GM21360 (cell line): ENCODE measurements around the gene TRIM67.
"Not testable (repeated sequence)": the region's sequence is repeated elsewhere in the genome, so short reads cannot be mapped to it uniquely, and the experiment has no call there.

ENCODE experiments used
- ATAC-seq: cut with Tn5 transposase; IDR thresholded peaks from one replicate; pipeline ENCODE4 v1.9.1; 2021; ENCODE audit warnings: mild to moderate bottlenecking, moderate library complexity; ENCODE audit not compliant: unreplicated experiment

Gene TRIM67

DNA sequence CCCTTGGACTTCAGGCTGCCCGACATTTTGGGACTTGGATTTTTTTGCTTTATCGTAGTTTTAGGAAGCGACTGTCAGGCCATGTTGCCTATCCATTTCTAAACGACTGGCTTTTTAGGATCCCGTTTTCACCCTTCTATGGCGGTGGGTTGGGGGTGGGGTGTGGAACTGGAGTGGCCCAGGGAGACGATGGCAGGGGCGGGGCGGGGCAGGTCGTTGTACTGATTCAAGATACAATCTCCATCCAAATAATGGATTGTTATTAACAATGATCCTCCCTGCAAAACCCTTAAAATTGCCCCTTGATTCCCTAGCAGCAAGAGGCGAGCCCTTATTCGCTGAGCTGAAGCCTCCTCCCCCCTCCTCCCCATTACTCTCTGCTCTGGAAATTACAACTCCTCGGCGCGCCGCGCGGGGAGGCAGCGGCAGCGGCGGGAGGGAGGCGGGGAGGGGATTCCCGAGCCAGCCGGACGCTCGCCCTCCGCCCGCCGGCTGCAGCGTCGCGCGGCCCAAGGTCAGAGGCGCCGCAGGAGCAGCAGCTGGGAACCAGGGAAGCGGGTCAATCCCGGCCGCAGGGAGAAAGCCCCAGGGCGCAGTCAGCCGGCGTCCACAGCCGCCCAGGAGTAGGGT, at the start of gene TRIM67:
Gene TRIM67, plus strand, starts transcription at position 392 of the 630 bp plus-strand sequence. CDS start 912 bp downstream, outside the sequence.
- no peak for ATAC-seq

DNA sequence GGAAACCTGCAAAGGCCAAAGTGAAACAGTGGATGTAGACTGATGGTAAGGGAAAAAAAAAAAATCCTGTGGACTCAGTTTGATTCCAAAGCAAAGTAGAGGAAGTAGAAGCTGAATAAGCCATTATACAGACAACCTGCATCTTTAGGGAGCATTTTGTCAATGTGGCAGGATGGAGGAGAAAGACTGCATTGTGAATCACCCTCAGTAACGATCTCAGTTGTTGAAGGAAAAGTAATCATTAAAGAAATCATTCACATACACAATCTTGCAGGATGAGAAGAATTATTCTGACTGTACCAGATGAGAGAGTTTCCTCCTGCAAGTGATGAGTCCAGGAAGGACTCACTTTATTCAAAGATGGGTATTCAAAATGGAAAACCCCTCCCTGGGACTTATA, 45.1 kb upstream of the TRIM67 start:
- no peak for ATAC-seq

DNA sequence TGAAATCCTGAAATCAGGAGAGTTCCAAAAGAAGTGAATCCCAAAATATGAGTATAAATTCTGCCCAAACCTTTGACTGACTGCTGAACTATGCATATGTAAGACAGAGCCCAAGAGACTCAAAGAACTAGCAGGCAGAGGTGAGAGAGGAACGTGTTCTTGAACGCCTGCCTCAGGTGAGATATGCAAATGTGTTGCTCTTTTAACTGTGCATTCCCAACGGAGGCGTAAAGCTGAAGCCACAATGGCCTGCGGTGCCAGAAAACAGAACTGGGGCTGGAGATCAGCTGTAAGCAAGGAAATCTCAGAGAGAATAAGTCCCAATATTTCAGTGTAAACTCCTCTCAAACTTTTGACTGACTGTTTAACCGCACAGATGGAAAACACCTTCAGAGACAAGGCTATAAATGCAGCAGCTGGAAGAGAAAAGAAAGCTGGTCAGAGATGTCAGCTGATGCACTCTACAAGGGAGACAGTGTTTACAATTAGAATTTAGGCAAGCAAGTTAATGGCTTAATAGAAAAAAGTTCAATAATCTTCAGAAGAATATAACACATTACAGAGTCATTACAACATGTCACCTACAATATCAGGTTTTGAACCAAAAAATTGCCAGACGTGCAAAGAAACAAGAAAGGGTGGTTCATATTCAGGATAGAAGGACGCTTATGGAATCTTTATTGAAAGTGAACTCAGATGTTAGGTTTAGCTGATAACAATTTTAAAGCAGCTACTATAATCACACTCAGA, 43.0 kb upstream of the TRIM67 start:
- ATAC-seq = no peak

DNA sequence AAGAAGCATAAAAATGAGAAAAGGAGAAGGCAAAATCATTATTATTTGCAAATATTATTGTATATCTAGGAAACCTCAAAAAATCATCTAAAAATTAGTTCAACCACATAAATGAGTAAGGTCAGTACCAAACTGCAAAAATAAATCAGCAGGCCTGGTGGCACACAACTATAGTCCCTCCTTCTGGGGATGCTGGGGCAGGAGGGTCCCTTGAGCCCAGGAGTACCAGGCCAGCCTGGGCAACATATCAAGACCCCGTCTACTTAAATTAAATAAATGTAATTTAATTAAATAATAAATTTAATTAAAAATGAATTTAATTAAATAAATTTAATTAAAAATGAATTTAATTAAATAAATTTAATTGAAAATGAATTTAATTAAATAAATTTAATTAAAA, 40.3 kb upstream of the TRIM67 start:
- ATAC-seq = no peak

DNA sequence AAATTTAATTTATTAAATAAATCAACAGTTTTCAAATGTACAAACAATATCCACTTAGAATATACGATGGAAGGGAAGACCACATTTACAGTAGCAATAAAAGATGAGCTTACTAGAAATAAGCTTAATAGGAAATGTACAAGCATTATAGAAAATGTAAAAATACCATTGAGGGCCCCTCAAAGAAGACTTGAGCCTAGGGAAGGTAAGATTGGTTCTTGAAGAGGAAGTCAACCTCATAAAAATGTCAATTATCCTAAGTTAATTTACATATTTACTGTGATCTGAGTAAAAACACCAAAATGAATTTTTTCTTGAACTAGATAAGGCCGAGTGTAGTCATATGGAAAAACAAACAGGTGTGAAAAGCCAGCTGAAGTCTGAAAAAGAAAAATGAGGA, 39.7 kb upstream of the TRIM67 start:
- no peak for ATAC-seq

DNA sequence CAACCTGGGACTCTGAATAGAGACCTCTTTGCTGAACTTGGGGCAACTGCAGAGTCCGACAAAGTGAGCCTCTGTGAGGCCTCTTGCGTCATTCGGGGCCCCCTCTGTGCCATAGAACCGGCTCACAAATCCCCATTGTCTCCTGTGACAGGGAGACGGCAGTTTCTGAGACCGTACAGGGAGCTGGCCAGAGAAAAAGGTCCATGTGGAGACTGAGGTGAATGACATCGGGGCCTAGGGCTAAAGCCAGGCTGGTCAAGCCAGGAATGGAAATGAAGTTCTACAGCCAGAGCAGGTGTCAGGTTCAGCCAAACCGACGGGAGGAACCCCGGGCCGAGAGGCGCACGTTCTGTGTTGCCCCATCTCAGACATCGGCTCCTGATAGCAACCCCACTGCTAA, 37.1 kb upstream of the TRIM67 start:
- no peak for ATAC-seq

DNA sequence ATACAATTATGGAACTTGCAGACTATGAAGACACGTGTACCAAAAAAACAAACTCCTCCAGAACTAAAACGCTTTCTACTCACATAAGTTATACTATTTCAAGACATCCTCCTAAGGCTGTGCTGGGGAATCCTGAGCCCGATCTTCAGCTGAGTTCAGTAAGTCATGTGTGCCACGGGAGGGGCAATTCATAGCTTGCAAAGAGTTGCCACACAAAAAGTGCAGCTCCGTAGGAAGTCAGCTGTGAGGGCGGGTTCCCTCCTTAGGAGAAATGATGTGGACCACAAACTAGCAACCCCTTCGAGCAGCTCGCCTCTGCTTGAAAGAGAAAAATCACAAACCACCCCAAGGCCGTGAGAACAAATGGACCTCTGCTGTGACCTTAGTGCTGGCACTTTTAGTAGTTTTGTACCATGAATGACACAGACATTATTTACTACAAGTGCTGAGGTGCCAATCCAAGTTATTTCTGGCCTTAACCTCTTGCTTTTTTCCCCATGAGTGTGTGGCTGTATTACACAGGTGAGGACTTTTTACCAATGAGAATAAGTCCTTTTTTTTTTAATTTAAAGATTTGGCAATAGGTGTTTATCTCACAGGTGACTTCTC, 35.8 kb upstream of the TRIM67 start:
- ATAC-seq = no peak

DNA sequence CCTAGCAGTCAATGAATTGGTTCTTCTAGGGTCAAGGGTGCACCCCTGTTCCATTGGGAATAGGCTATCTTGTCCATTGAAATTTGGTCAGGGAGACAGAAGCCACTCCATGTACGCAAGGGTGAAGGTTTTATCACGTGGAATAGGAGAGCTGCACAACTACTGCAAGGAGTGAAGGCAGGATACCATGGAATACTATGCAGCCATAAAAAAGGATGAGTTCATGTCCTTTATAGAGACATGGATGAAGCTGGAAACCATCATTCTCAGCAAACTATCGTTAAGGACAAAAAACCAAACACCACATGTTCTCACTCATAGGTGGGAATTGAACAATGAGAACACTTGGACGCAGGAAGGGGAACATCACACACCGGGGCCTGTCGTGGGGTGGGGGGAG, 34.8 kb upstream of the TRIM67 start:
- ATAC-seq = not testable (repeated sequence)

DNA sequence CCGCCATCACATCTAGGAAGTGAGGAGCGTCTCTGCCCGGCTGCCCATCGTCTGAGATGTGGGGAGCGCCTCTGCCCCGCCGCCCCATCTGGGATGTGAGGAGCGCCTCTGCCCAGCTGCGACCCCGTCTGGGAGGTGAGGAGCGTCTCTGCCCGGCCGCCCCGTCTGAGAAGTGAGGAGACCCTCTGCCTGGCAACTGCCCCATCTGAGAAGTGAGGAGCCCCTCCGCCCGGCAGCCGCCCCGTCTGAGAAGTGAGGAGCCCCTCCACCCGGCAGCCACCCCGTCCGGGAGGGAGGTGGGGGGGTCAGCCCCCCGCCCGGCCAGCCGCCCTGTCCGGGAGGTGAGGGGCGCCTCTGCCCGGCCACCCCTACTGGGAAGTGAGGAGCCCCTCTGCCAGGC, 33.4 kb upstream of the TRIM67 start:
- ATAC-seq = not testable (repeated sequence)

DNA sequence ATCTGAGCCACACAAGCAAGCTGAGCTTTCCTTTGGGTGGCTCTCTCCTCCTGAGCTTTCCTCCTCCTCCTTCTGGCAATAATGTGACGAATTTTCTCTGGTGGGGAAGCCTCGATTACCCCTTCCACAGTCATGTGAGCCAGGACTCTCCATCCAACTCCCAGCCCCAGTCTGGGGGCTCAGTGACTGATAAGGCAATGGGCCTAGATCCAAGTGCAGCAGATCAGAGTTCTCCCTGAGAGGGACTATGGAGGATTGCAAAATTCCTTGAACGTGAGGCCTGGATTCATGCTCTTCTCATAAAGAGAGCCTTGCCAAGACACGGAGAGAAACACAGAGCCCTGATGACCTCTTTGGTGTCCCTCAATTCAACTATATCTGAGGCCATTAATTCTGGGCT, 31.3 kb upstream of the TRIM67 start:
- no peak for ATAC-seq

DNA sequence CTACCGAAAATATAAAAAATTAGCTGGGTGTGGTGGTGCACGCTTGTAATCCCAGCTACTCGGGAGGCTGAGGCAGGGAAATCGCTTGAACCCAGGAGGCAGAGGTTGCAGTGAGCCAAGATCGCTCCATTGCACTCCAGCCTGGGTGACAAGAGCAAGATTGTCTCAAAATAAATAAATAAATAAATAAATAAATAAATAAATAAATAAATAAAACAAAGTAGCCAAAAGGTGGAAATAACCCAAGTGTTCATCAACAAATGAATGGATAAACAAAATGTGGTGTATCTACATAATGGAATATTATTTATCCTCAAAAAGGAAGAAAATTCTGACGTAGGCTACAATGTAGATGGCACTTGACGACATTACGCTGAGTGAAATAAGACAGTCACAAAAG, 29.3 kb upstream of the TRIM67 start:
- not testable (repeated sequence) for ATAC-seq

DNA sequence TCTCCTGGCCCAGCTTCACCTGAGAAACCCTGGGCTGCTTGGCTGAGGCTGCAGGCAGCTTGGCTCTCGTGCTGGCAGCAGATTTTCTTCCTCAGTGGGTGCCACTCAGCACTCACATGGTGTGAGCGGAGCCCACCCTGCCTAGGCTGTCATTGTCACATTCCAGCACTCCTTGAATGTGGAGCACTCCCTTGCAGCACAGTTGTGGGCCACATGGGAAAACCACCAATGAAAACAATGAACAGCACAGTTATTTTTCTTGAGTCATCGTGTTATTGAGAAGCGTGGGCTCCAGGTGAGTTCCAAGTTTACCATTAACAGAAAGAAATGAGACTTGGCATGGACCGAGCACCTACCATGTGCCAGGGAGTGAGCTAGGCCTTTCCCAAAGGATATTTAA, 27.2 kb upstream of the TRIM67 start:
- no peak for ATAC-seq

DNA sequence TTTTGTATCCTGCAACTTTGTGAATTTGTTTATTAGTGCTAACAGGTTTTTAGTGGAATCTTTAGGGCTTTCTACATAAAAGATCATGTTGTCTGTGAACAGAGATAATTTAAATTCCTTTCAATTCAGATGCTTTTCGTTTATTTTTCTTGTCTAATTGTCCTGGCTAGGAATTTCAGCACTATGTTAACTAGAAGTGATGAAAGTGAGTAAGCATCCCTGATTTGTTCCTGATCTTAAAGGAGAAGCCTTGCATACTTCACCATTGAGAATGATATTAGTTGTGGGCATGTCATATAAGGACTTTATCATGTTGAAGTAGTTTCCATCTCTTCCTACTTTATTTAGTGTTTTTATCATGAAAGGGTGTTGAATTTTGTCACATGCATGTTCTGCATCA, 23.6 kb upstream of the TRIM67 start:
- ATAC-seq = no peak

DNA sequence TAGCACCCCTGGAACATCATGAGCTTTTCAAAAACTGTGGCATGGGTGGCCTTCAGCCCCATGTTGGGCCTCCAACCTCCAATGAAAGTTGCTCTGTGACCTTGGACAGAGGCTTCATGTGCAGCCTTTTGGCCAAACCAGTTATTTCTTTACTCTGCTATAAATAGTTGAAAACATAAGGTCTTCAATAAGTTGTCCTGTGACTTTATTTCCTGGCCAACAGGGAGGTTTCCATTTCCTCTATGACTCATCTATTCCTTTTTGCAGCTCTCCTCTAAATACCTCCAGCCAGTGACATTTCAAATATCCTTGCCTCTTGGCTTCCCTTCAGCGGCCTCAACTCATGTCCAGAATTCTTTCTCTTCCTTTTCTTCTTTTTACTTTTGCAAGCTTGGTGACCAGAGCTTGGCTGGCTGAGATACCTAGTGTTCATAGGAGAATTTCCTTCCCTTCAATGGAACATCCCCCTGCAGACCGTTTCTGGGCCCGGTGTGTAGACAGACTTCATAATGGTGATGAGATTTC, 22.7 kb upstream of the TRIM67 start:
- no peak for ATAC-seq

DNA sequence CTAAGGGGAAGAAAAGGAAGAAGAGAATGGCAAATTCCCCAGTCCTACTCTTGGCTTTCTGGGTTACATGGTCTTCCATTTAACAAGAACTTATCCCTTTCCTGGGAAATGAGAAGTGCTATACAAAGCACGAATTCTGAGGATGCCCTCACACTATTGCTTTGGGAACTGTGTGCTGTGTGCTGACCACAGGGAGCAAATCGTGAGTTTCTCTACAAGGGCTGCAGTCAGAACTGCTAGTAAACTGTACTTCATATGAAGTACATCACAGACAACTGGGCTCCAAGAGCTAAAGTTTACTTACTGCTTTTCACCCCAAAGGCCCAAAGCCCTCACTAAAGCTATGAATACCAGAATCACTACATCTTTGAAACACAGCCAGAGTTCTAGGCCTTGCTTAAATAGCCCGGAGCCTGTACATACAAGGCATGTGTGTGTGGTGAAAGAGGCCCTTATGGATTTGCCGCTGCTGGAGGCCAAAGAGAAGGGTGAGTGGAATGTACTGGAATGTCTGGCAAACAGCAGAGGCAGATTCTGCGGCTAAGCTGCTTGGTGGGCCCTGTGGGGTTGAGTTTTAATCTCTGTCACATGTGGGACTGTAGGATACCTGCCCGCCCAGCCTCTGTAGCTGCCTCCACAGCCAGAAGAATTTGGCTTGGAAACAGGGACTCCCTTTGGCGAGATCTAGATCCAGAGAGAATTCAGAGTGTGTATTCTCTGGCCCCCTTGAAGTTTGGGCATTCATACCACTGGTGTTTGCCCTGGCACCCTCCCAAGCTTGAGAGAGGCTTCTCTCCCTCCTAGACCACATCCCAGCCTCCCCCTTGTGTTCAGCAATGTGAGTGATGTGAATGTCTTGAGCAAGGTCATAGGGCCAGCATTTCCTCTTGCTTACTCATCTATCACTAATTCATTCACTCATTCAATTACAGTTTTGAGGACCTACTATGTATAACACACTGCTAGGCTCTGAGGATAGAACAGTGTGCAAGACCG, 21.9 kb upstream of the TRIM67 start:
- ATAC-seq = no peak

DNA sequence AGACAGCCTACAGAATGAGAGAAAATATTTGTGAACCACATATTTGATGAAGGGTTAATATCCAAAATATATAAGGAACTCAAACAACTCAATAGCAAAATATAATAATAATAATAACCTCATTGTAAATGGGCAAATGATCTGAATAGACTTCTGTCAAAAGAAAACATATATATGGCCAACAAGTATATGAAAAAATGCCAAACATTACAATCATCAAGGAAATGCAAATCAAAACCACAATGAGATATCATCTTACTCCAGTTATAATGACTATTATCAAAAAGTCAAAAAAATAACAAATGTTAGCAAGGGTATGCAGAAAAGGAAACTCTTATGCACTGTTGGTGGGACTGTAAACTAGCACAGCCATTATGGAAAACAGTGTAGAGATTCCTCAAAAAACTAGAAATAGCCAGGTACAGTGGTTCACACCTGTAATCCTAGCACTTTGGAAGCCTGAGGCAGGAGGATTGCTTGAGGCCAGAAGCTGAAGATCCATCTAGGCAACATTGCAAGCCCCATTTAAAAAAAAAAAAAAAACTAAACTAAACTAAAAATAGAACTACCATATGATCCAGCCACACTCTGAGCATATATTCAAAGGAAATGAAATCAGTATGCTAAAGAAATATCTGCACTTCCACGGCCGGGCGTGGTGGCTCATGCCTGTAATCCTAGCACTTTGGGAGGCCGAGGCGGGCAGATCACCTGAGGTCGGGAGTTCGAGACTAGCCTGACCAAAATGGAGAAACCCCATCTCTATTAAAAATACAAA, 17.3 kb upstream of the TRIM67 start:
- ATAC-seq = no peak

DNA sequence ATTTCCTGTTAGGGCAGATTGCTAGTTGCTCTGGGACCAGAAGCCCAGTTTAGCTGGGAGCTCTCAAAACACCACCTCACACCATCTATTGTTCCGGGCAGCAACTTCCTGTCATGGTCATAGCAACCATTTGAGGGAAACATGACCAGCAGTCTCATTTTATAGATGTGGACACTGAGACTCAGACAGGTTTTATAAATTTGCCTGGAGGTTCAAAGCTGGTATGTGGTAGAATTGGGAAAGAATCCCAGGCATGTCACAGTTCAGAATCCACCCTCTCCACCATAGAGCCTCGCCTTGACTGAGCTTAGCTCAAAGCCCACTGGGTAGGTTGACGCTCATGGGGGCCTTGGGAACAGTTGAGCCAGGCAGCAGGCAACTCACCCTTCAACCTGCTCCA, 14.0 kb upstream of the TRIM67 start:
- no peak for ATAC-seq

DNA sequence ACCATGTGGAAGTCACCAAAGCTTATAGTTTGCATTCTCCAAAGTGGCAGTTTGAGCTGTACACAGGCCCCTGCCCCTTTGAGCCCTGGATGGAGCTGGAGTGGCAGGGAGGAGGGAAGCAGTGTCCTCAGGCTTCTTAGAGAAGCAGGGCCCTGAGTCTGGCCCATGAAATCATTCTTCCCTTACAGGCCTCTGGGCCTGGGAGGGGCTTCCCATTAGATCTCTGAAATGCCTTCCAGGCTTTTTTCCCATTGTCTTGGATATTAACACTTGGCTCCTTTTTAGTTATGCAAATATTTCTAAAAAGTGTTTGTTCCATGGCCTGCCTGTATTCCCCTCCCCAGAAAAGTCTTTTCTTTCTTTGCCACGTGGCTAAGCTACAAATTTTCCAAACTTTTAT, 10.0 kb upstream of the TRIM67 start:
- ATAC-seq = no peak

DNA sequence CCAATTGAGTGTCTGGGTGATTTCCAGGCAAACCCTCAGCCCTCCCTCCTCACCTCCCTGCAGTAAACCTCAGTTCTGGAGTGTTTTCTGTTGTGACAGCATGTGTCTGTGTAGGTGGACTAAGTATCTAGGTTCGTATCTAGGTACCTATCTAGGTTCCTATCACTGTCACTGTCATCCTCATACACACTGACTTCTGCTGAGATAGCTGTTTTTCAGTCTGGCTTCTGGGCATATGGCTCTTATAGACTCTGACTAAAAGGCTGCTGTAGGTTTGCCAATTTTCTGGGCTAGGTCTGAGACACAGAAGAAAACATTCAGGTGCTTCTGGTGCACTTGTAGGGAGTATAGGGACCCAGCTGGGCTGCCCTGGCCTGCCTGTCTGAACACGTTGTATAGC, 8.1 kb upstream of the TRIM67 start:
- ATAC-seq = no peak

DNA sequence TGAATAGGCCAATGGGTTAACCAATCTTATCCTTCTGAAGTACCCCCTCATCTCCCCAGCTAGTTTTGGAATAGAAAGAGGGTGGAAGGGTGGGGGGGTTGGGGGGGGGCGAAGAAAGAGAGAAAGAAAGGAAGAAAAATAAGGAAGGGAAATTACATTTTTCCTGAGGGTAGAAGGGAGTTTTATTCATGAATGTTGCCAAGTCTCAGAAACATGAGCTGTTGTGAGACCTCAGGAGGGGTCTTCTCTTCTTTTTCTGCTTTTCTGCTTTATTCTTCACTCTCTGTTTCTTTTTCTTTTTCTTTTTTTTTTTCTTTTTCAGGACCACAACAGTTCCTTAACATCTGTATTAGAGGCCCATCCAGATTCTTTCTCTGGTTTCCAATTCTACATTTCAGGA, 6.0 kb upstream of the TRIM67 start:
- ATAC-seq = no peak
